Measurements from ENCODE around the gene EFHC1.

The EFHC1 gene

DNA sequence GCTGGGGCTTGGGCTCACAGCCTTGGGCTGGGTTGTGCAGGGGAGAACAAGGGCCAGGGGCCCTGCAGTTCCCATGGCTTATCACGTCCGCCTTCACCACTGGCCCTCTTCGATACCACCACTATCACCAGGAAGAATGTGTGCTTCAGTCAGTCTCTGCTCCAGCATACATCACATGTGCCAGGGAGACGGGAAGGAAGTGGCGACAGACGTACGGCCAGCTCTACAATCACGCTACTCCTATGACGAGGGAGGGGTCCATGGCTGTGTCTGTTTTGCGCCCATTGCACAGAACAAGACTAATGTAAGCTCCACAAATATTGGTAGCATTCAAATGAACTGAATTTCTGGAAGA lies 84.6 kb downstream of the EFHC1 start:
- DNase-seq = no peak

- DNase-seq = no peak
Observed at GRCh38 chr6:52505726-52506409, 85.7 kb downstream of the EFHC1 start.

GRCh38 chr6:52506476-52506875 lies 86.3 kb downstream of the EFHC1 start:
- no peak for DNase-seq

- DNase-seq = no peak
Observed at GRCh38 chr6:52507557-52508260, 87.6 kb downstream of the EFHC1 start.

- DNase-seq = no peak
Observed at GRCh38 chr6:52508261-52508739, 88.2 kb downstream of the EFHC1 start.

GRCh38 chr6:52509281-52510212 lies 89.4 kb downstream of the EFHC1 start:
- no peak for DNase-seq

DNA sequence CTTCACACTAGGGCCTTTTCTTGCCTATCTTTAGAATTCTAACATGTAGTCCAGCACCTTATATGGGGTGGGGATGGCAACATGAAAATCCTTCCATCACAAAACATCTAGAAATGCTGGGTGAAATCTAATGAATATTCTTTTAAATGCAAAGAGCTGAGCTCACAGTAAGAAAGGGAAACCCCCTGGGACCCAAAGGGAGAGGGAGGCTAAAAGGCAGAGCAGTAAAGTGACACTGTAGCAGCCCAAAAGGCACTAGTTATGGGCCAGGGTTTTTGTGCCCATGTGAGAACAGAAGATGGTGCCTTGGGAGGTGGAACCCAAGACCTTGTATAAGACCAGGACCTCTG lies 90.0 kb downstream of the EFHC1 start:
- DNase-seq = no peak

DNA sequence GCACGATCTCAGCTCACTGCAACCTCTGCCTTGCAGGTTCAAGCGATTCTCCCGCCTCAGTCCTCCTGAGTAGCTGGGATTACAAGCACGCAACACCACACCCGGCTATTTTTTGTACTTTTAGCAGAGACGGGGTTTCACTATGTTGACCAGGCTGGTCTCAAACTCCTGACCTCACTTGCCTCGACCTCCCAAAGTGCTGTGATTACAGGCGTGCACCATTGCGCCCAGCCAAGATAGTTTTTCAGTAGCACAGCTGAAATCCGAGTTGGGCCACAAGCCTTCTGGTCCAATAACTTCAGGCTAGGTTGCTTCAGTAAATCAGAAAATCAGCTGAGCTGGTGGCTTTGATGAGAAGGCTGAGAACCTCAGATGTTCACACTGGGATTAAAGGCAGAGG lies 91.0 kb downstream of the EFHC1 start:
- no peak for DNase-seq

- no peak for DNase-seq
Observed at GRCh38 chr6:52511572-52512151, 91.5 kb downstream of the EFHC1 start.

DNA sequence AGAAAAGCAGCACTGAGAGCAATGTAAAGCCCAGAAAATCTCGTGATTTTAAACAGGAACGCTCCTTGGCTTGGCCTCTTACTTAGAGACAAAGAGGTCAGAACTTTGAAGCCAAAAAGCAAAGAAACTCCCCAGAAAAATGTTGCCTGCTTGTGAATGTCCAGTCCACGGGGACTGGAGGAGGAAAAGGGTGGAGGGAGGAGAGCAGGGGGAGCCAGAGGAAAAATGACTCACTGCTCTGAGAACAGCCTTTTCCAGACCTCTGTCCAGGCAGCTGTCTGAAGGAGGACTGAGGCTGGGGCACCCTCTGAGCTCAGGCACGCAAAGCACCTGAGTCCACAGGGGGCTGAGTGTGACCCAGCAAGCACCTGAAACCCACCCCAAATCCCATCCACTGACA lies 92.1 kb downstream of the EFHC1 start:
- DNase-seq = no peak

DNA sequence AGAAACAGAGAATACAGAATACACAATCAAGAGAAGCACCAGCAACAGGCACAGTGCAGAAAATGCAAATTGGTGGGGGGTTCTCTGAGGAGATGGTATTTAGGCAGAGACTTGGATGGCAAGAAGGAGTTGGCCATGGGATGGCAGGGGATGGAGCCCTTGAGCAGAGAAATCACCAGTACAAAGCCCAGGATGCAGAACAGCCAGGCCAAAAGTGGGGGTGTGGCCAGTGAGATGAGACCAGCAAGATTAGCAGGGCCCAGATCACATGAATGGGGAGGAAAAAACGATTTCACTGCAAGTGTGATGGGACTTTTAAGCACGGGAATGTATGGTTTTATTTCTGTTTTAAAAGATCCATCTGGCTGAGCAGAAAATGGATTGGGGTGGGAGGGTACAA lies 93.3 kb downstream of the EFHC1 start:
- no peak for DNase-seq

DNA sequence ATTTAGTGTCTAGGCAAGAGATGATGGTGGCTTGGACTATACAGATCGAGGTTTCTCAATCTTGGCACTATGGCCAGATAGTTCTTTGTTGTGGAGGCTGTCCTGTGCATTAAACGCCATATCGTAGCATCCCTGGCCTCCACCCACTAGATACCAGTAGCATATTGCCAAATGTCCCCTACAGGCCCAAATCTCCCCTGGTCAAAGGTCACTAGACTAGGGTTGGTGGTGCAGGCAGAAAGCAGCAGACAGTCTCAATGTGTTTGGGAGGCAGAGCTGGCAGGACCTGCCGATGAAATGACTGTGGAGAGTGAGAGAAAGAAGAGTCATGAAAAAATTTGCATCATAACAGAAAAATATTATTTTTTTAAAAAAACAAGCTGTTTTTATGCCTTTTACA lies 93.8 kb downstream of the EFHC1 start:
- DNase-seq = no peak

DNA sequence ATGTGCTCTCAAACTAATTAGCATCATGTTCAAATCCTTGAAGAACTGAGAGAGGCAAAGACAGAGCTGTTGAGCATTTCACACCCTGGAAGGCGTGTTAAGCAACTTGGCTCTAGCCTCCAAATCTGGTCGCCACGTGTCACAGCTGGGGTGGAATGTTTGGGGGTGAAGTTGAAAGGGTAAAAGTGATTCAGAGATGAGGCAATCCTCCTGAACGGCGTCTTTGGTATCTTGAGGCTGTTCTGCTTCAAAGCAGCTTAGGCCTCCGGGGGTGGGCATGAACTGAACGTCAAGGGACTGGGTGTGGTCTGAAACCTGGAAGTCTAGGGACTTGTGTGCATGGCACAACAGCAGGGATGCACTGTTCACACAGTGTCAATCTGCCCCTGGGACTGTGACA lies 94.4 kb downstream of the EFHC1 start:
- no peak for DNase-seq

DNA sequence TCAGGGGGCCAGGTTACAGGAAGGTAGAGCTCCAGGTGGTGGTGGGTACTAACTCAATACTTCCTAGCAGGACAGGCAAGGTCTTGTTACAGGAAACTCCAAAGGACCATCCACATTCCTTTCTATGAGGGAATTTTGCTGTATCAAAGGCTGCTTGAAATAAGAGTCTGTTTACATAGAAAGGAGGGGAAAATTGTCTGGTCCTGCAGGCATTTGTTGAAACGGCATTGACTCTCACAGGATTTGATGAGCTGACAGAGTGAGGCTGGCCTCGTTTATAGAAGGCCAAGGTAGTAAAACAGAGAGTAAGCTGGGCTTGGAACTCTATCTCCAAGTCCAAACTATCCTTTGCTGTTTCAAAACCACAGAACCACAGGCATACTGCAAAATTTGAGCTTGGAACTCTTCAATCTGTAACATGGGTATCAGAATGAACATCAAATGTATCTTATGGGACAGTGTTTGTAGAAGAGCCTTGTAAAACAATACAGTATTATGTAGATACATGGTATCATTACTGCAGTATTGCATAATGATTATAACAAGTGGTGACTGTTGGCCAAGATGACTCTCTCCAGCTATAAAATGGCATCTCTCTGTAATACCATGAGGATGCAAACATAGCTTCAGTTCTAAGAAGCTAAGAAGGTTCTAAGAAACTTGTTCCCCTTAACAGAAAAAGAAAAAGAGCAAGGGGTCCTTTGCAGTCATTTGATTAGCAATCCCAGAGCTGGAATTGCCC lies 95.2 kb downstream of the EFHC1 start:
- DNase-seq = no peak

- DNase-seq = no peak
Observed at GRCh38 chr6:52516269-52516668, 96.1 kb downstream of the EFHC1 start.

DNA sequence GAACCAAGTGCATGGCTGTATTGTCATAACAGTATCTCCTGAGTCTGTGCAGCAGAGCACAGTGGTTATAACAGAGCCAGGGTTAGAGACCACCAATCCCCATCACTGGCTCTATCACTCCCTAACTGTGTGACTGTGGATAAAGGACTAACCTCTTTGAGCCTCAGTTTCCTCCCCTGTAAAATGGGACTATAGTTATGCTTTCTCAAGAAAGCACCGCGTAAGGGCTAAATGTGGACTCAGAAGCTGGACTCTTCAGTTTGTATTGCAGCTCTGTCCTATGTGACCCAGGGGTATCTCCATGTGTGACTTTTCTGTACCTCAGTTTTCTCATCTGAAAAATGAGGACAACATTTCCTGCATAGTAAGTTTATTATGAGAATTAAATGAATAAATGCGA lies 96.8 kb downstream of the EFHC1 start:
- no peak for DNase-seq

- no peak for DNase-seq
Observed at GRCh38 chr6:52517502-52518278, 97.5 kb downstream of the EFHC1 start.

DNA sequence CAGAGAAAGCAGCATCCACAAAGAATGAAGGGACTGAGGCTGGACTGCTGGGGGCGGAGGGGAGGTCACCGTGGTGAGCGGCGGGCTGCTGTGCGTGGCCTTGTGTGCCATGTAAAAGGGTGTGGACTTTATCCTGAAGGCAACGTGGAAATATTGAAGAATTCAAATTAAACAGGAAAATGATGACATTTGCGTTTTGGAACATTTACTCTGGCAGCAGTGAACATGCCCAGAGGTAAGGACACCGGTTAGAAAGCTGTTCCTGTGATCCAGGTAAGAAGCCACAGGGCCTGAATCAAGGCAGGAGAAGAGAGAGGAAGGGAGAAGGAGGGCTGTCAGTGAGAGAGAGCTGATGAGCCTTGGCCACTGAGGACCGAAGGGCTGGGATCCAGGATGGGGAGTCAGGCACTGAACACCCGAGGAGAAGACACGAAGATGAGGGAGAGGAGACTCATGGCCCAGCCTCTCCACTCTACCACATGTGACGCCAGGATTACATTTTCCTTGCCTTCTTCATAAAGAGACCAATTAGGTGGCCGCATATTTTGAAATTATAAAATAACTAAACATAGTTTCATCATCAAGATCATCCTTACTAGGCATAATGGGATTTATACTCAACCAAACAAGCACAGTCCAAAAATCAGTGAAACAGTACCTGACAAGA lies 98.3 kb downstream of the EFHC1 start:
- DNase-seq = no peak

DNA sequence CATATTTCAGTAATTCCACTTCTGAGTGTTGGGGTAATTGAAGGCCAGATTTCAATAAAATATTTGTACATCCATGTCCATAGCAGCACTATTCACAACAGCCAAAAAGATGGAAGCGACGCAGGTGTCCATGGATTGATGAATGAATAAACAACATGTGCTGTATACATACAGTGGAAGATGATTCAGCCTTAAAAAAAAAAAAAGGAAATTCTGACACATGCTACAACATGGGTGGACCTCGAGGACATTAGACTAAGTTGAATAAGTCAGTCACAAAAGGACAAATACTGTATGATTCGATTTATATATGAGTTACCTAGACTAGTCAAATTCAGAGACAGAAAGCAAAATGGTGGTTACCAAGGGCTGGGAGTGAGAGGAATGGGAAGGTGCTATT lies 99.5 kb downstream of the EFHC1 start:
- no peak for DNase-seq

GRCh38 chr6:52522151-52522626 lies 102.0 kb downstream of the EFHC1 start:
- DNase-seq = no peak

- no peak for DNase-seq
Observed at GRCh38 chr6:52522655-52523054, 102.5 kb downstream of the EFHC1 start.

Measured in CD4-positive, alpha-beta T cell treated with Interferon gamma for 1 hour (primary cell).